NCI-H1694 treated with DMSO at 0.1 percent for 48 hours (cell line): ENCODE results near the gene SLC22A2.

Experiments used
- DNase-seq: peaks from one replicate; lab custom pipeline; 2025; lab: John Stamatoyannopoulos, UW

The SLC22A2 gene

GRCh38 chr6:160207618-160208017 is 51.0 kb downstream of the SLC22A2 start:
- no peak for DNase-seq

GRCh38 chr6:160204710-160205109 is 53.9 kb downstream of the SLC22A2 start:
- no peak for DNase-seq

DNA sequence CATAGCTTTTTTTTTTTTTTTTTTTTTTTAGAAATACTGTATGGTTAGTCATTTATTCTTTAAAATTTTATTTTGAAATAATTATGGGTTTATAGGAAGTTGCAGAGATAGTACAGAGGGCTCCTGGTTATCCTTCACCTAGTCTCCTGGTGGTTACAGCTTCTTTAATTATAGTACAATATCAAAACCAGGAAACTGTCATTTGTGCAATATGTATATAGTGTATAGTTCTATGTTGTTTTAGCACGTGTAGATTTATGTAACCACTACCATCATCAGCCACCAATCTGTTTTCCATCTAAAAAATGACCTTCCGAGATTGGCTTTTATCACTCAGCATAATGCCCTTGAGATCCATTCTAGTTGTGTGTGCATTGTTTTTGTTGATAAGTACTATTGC is 54.7 kb downstream of the SLC22A2 start:
- no peak for DNase-seq

DNA sequence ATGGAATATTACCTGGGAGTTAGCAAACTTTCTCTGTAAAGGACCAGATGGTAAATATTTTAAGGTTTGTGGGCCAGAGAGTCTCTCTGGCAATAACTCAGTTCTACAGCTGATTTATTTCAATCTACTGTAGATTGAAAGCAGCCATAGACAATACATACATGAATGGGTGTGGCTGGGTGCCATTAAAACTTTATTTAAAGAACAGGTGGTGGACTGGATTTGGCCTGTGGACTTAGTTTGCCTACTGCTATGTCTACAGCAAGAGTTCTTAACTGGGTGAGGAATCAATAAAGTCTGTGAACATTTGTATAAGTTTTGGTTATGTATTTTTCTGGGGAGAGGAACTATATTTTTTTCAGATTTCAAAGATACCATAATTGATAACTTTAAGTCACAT is 55.1 kb downstream of the SLC22A2 start:
- DNase-seq: no peak

DNA sequence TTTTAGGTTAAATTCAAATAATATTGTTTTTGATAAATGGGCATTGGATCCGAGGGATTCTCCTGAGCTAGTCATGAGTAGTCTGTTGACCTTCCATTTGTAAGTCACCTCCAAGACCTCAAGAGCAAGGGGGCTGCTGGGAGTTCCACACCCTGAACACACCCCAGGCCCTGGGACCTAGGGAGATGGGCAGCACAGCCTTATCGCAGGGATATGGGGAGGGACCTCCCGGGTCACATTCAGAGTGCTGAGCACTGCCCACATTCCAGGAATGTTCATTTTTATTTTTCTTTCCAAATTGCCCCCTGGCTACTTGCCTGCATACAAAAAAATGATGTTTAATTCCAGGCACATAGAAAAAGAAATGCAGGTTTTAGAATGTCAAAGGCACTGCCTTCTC is 55.5 kb downstream of the SLC22A2 start:
- no peak for DNase-seq

DNA sequence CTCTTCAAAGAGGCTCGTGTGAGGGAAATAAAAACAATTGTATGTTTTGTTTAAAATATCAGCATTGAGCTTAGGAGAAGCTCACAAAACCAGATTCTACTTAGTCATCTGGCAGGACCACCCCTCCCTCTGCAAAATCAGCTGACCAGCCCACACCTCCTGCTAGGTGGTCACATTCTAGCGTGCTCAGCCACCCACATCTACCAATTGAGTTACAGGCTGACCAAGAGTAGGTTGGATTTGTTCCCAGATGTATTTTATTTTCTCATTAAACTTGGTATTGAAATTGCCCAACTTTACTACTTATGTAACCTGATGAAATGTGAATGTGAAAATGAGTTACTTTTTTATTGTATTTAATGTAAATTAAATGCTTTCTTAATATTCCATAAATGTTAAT is 56.2 kb downstream of the SLC22A2 start:
- no peak for DNase-seq

DNA sequence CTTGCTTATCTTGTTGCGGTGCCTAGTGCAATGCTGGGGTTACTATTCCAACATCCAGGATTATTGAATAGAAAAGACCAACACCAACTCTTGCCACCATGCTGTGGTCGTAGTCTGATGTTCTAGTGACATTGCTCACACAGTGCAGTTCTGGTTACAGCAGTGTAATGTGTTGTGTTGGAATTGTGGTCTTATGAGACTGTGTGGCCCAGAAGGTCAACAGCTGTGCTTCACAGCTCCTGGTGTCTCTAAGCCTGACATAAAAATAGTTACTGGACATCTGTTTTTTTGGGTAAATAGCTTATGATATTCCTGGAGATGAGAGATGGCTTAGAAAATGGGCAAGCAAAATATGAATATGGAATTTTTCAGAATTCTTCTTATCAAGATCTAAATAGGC is 57.6 kb downstream of the SLC22A2 start:
- no peak for DNase-seq

DNA sequence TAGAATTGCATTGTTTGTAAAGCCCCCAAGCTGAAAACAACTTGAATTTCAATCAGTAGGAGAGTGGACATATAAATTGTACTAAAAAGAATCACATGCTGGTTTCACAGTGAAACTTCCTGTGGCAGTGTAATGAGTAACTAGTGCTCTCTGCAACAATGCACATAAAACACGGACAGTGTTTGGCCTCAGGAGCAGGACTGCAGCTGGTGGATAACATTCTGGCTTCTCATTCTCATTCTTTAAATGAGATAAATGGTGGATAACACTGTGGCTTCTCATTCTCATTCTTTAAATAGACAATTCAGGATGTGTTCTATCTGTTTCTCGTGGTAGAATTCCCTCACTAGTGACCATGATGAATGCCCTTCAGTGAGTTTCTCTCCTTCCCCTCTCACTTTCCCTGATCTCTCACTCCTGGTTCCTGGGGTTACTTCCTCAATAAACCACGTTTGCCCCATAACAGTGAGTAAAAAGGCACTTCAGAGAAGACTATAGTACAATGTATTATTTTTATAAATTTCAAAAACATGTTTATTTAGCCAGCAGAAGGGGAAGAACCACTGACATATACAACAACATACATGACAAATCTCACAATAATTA is 59.9 kb downstream of the SLC22A2 start:
- no peak for DNase-seq

DNA sequence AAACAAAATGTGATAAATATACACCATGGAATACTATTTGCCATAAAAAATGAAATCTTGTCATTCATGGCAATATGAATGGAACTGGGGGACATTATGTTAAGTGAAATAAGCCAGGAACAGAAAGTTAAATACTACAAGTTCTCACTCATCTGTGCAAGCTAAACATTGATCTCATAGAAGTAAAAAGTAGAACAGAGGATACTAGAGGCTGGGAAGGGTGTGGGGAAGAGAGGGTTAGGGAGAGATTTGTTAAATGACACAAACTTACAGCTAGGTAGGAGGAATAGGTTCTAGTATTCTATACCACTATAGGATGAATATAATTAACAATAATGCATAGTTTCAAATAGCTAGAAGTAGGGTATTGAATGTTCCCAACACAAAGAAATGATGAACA is 61.0 kb downstream of the SLC22A2 start:
- DNase-seq: no peak

- no peak for DNase-seq
Measured at GRCh38 chr6:160194808-160195207, 63.8 kb downstream of the SLC22A2 start.

DNA sequence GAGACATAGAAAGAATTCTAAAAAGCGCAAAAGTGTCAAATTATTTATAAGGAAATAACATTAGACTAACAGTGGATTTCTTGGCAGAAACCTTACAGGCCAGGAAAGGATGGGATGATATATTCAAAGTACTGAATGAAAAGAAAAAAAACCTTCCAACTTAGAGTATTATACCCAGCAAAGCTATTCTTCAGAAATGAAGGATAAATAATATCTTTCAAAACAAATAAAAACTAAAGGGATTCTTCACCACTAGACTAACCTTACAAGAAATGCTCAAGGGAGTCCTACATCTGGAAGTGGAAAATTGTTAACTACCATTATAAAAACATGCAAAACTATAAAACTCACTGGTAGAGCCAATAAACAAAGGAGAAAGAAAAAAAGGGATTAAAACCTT is 65.8 kb downstream of the SLC22A2 start:
- DNase-seq: no peak

- DNase-seq: no peak
Measured at GRCh38 chr6:160190973-160191372, 67.6 kb downstream of the SLC22A2 start.

- DNase-seq: no peak
Measured at GRCh38 chr6:160190081-160190480, 68.5 kb downstream of the SLC22A2 start.

DNA sequence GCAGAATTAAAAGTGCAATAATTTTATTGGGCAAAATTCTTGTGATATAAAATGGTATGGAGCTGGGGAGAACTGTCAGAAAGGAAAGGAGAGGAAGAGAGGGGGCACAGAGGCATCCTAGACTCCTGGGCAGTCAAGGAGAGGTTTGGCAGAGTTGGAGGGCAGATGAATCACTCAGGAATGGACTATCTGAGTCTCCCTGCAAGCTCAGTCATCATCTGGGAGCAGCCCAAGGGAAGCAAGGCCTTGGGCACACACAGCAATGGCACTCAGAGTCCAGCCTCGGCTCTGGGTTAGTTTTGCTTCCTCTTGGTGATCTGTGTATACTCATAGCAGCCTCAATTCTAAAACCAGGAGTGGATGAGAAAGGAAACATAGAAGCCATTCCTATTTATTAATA is 69.8 kb downstream of the SLC22A2 start:
- DNase-seq: no peak

DNA sequence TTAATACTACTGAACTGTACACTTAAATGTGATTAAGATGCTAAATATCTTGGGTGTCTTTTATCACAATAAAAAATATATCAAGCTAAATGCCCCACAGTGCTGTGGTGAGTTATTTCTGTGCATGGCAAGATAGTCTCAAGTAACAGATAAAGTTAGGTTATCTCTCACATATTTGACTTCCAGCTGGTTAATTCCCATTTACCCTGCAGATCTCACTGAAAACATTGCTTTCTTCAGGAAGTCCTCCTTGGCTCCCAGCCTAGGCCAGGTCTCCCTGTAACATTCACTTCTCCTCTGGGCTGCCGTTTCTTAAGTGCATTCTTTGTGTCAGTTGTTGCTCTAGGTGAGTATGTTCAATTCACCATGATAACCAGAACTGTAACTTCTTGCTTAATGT is 77.9 kb downstream of the SLC22A2 start:
- no peak for DNase-seq

GRCh38 chr6:160178271-160178670 is 80.3 kb downstream of the SLC22A2 start:
- no peak for DNase-seq

DNA sequence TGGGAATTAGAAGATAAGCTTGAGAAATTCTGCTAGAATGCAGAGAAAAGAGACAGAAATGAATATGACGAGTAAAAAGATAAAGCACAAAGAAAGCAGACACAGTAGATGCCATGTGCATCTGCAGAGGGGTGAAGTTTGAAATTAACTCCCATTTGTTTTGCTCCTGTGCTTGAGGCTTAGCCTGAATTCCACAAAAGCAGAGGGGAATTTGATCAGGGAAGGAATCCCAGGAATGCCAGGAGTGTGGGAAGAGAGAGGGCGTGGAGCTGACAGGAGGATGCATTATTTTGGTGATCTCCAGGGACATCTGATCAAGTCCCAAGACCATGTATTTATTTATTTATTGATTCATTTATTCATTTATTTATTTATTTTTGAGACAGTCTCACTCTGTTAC is 81.4 kb downstream of the SLC22A2 start:
- DNase-seq: no peak

DNA sequence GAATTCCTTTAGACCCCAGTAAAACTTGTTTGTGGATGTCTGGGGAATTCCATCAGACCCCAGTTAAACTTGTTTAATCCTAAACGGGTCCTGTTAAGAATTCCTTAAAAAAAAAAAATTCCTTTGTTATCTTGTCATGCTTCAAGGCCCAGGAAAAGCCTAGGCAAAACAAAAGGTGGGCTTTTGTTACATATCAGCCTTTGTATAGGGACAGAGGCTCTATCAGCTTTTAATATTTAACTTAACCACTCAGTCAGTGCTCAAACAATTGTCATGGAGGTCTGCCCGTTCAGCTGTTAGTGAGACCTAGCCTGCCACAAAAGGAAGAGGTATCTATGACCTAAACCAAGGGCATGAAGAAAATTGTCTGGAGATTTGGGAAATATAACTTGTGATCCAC is 83.9 kb downstream of the SLC22A2 start:
- no peak for DNase-seq

DNA sequence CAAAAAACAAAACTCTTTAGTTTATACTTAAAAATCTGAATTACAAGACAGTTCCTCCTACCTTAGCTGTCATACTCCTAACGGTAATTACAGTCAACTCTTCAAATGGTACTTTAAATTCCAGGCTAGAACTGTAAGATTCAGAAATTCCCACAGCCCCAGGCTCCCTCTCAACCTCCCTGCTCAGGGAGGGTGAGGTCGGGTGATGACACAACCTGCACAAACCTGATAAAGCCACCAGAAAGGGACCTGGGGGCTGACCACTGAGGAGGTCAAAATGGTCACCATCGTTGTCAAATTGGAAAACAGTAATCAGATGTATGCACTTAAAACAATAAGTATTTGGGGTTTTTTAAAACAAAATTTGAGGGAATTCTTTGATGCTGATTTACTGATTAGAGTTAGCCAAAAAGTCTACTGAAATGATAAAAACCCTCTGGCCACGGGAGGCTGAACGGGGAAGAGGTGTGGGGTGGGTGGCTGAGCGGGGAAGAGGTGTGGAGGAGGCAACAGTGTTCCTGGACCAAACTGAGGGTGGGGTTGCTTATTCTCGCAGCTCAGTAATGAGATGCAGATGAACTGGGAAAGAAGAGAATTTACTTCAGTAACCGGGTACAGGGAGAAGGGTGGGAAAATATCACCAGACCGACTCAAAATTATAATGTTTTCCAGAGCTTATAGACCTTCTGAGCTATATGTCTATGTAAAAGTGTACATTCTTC is 84.7 kb downstream of the SLC22A2 start:
- no peak for DNase-seq

DNA sequence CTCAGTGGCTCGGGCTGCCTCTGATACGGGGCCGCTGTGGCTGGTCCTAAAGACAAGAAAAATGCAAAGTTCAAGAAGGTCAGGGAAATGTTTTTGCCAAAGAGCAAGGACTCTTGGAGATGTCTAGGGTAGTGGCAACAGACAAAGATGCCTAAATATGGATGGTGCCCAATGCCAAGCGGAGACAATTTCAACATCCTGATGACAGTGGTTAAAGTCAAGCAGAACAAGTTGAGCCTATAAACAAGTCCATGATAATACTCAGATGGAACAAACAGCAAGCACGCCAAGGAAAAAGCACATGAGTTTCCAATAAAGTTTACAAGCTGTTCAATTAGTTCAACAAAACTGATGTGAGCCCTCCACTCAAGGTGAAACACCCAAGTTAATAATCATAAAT is 85.9 kb downstream of the SLC22A2 start:
- DNase-seq: no peak

DNA sequence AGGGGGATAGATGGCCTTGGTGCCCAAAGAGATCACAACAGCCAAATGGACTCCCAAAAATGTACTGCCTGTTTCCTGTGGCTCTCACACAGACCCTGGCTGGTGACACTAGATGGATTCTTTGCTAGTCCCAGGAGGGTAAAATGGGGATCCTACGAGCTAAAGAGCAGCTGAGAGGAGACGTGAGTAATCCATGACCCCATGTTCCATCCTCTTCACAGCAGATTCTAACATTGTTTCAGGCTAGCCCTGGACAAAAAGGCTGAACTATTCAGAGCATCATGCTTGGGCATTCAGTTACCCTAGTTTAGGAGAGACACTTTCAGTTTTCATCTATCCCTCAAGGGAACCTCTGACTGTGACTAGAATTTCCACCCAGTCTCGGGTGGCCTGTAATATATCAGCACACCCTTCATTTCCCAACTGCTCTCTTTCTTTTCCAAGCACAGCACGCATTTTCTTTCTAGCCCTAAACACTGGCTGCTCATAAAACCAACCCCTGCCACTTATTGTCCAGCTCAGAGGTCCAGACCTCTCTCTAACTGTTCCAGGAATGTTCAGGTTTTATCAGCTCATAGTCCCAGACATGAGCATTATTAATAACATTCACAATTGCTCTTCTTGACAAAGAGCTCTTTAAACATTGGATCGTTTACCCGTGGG is 88.5 kb downstream of the SLC22A2 start:
- DNase-seq: no peak

- DNase-seq: no peak
Measured at GRCh38 chr6:160167604-160168399, 90.8 kb downstream of the SLC22A2 start.
